H7 (cell line): ENCODE data around the gene RHOA. TPM values are rescaled to one million over a fixed set of nuclear protein-coding genes. Genes with fewer than 3 reads are reported as not detected.
"Not testable (repeated sequence)": the region's sequence is repeated elsewhere in the genome, so short reads cannot be mapped to it uniquely, and the experiment has no call there.

ENCODE experiments used
- DNase-seq: peaks from one replicate; pipeline ENCODE4 v3.0.0; 2012
- H3K27me3 ChIP-seq: 2 replicates; pipeline ENCODE4 v1.6.0; 2011; ENCODE audit warnings: mild to moderate bottlenecking, low read length; ENCODE audit not compliant: control insufficient read depth, insufficient read depth
- H3K36me3 ChIP-seq: replicated peaks from 2 replicates; pipeline ENCODE4 v1.5.1; 2011; ENCODE audit warnings: low read length; ENCODE audit not compliant: control insufficient read depth, insufficient read depth
- H3K4me3 ChIP-seq: 2 replicates; pipeline ENCODE4 v1.5.1; 2011; ENCODE audit warnings: low read depth, mild to moderate bottlenecking, control low read depth, low read length, moderate library complexity; ENCODE audit not compliant: insufficient read depth
- total RNA-seq: library from RNA; depleted of rRNA; stranded (reverse); fragments of >200 nt; shearing (Covaris generic); gene quantifications from 2 replicates; pipeline ENCODE4 v1.2.3, GENCODE V29; 2014

The RHOA gene
- total RNA-seq, 1 experiment from 2014 or later, result 377 TPM

DNA sequence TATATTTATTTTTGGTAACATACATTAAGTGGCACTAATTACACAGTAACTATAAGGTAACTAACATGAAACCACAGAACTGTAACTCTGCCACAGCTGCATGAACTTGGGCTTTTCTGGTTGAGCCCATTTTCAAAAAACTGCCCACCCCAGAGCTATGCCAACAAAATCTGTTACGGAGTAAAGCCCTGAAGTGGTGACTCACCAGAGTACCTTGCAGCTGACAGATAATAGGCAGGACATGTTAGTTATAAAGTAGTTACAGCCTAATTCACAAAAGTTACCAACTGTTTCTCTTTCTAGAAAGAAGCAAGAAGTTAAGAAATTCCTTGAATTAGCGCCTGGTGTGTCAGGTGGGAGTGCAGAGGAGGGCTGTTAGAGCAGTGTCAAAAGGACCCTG is 52.2 kb downstream of the RHOA start:
- Histone ChIP-seq H3K36me3 (peaks cover 19% of the 10 kb centered on the region), H3K4me3 (no peak overlapping the region), H3K27me3 (no peaks in the 10 kb centered on the region)
- no peak for DNase-seq

DNA sequence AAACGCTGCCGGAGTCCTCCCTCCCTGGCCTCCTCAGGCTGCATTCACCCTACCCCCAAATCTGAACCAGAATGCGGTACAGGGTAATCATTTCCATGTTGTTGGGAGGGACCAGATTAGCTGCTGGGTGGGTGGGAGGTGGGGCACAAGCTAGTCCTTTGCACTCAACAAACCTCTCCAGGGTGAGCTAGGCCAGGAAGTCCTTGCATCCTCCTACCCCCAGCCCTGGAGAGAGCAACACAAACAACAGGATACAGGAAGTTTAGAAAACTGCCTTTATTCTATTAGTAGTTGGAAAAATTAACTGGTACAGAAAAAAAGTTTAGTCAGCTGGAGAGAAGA is 52.9 kb downstream of the RHOA start:
- Histone ChIP-seq H3K27me3 (no peaks in the 10 kb centered on the region), H3K4me3 (peak overlapping the region; percentile 69), H3K36me3 (peaks cover 19% of the 10 kb centered on the region)
- no peak for DNase-seq

GRCh38 chr3:49358217-49358883 is 53.4 kb downstream of the RHOA start, which contains the start of gene GPX1:
TSS of gene GPX1 (minus strand) at chr3:49358353. CDS start at chr3:49358278, 75 bp downstream.
- H3K27me3 ChIP-seq, result no peaks in the 10 kb centered on the region
- peaks cover 19% of the 10 kb centered on the region for H3K36me3 ChIP-seq
- peak within 1 kb of the TSS; percentile 69 for H3K4me3 ChIP-seq
- DNase-seq, result peak; percentile 98

DNA sequence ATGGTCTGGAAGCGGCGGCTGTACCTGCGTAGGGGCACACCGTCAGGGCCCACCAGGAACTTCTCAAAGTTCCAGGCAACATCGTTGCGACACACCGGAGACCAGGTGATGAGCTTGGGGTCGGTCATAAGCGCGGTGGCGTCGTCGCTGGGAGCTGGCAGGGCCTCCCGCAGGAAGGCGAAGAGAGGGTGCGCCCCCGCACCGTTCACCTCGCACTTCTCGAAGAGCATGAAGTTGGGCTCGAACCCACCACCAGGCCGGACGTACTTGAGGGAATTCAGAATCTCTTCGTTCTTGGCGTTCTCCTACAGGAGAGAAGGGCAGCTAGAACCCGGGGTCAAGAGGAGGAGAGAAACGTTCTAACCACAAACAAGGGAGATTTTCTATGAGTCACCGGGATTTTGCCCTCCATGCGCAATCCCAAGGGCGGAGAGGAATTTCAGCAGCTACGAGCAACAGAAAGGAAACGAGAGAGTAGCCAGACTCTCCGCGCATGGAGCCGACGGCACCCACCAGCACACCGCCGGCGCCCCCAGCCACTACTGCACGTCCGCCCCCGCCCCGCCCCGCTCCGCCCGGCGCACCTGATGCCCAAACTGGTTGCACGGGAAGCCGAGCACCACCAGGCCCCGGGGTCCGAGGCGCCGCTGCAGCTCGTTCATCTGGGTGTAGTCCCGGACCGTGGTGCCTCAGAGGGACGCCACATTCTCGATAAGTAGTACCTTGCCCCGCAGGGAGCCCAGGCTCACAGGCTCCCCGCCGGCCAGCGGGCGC is 54.1 kb downstream of the RHOA start:
- peak; percentile 67 for DNase-seq

DNA sequence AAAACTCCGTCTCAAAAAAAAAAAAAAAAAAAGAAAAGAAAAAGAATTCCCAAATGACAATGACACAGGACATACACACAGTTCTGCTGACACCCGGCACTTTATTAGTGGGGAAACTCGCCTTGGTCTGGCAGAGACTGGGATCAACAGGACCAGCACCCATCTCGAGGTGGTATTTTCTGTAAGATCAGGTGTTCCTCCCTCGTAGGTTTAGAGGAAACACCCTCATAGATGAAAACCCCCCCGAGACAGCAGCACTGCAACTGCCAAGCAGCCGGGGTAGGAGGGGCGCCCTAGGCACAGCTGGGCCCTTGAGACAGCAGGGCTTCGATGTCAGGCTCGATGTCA is 54.7 kb downstream of the RHOA start:
- Histone ChIP-seq H3K36me3 (peaks cover 15% of the 10 kb centered on the region), H3K4me3 (peak overlapping the region; percentile 69; the same call in 1 of the 2 replicates)
- not testable (repeated sequence) for H3K27me3 ChIP-seq
- peak; percentile 16 for DNase-seq

More for the DNA sequence above, 54.1 kb downstream of the RHOA start:
- Histone ChIP-seq H3K4me3 (peak overlapping the region; percentile 69), H3K36me3 (peaks cover 19% of the 10 kb centered on the region)
- not testable (repeated sequence) for H3K27me3 ChIP-seq

- H3K36me3 ChIP-seq, result peaks cover 6% of the 10 kb centered on the region
- peak; percentile 25 for DNase-seq
- H3K4me3 ChIP-seq, result no peak overlapping the region
- H3K27me3 ChIP-seq, result no peaks in the 10 kb centered on the region
Observed at GRCh38 chr3:49352890-49353421, 58.8 kb downstream of the RHOA start.

- H3K27me3 ChIP-seq, result no peaks in the 10 kb centered on the region
- no peak overlapping the region for H3K4me3 ChIP-seq
- peaks cover 6% of the 10 kb centered on the region for H3K36me3 ChIP-seq
- DNase-seq, result peak; percentile 19
Observed at GRCh38 chr3:49352281-49352680, 59.5 kb downstream of the RHOA start.

- DNase-seq, result peak; percentile 16
- Histone ChIP-seq H3K36me3 (peaks cover 5% of the 10 kb centered on the region), H3K4me3 (no peak overlapping the region), H3K27me3 (no peaks in the 10 kb centered on the region)
Observed at GRCh38 chr3:49351521-49352011, 60.2 kb downstream of the RHOA start.

GRCh38 chr3:49349348-49350114 is 62.2 kb downstream of the RHOA start:
- no peak for DNase-seq
- Histone ChIP-seq H3K27me3 (no peaks in the 10 kb centered on the region), H3K36me3 (no peaks in the 10 kb centered on the region), H3K4me3 (no peak overlapping the region)

GRCh38 chr3:49348361-49348760 is 63.4 kb downstream of the RHOA start:
- not testable (repeated sequence) for DNase-seq, H3K27me3 ChIP-seq, H3K36me3 ChIP-seq, H3K4me3 ChIP-seq

- H3K4me3 ChIP-seq, result no peak overlapping the region
- no peaks in the 10 kb centered on the region for H3K36me3 ChIP-seq
- no peaks in the 10 kb centered on the region for H3K27me3 ChIP-seq
- DNase-seq, result no peak
Observed at GRCh38 chr3:49346797-49347251, 65.0 kb downstream of the RHOA start.

GRCh38 chr3:49343163-49343562 is 68.6 kb downstream of the RHOA start:
- DNase-seq, result no peak
- H3K4me3 ChIP-seq, result no peak overlapping the region
- H3K27me3 ChIP-seq, result no peaks in the 10 kb centered on the region
- no peaks in the 10 kb centered on the region for H3K36me3 ChIP-seq

- no peak for DNase-seq
- no peaks in the 10 kb centered on the region for H3K36me3 ChIP-seq
- H3K27me3 ChIP-seq, result no peaks in the 10 kb centered on the region
- H3K4me3 ChIP-seq, result no peak overlapping the region
Observed at GRCh38 chr3:49341996-49342395, 69.8 kb downstream of the RHOA start.
